OCI-LY1 (cell line): Measurements from ENCODE around the gene PSKH1.

Source experiments
- H2AFZ ChIP-seq: fragments of 200-600 bp; sonication (generic), shearing (Covaris generic); 2 replicates; pipeline ENCODE4 v1.6.0; 2014; ENCODE audit warnings: antibody characterized with exemption, mild to moderate bottlenecking, low read length
- H3F3A ChIP-seq: fragments of 200-600 bp; sonication (generic), shearing (Covaris generic); 2 replicates; pipeline ENCODE4 v1.6.0; 2014; ENCODE audit warnings: mild to moderate bottlenecking, antibody characterized with exemption, low read length, moderate library complexity; ENCODE audit not compliant: insufficient read depth
- H3K27ac ChIP-seq: fragments of 200-600 bp; sonication (generic); 2 replicates; pipeline ENCODE4 v1.5.1; 2014; ENCODE audit warnings: low read length, mixed run types, mild to moderate bottlenecking, low read depth; ENCODE audit not compliant: poor library complexity, severe bottlenecking
- H3K27me3 ChIP-seq: fragments of 200-600 bp; sonication (generic); 2 replicates; pipeline ENCODE4 v1.6.0; 2014; ENCODE audit warnings: antibody characterized with exemption, mild to moderate bottlenecking, low read length, moderate library complexity; ENCODE audit not compliant: insufficient read depth
- H3K36me3 ChIP-seq: fragments of 200-600 bp; sonication (generic); 2 replicates; pipeline ENCODE4 v1.6.1; 2014; ENCODE audit warnings: mild to moderate bottlenecking, antibody characterized with exemption, low read length, moderate library complexity, mixed read lengths; ENCODE audit not compliant: insufficient read depth
- H3K4me1 ChIP-seq: fragments of 200-600 bp; sonication (generic); 2 replicates; pipeline ENCODE4 v1.5.1; 2014; ENCODE audit warnings: mild to moderate bottlenecking, low read length, moderate library complexity; ENCODE audit not compliant: insufficient read depth, severe bottlenecking
- H3K4me2 ChIP-seq: fragments of 200-600 bp; sonication (generic), shearing (Covaris generic); 2 replicates; pipeline ENCODE4 v1.6.1; 2014; ENCODE audit warnings: low read length
- H3K4me3 ChIP-seq: fragments of 200-600 bp; sonication (generic); 2 replicates; pipeline ENCODE4 v1.5.1; 2014; ENCODE audit warnings: low read length, low read depth, mild to moderate bottlenecking, mixed read lengths; ENCODE audit not compliant: poor library complexity, severe bottlenecking
- H3K79me2 ChIP-seq: fragments of 200-600 bp; shearing (Covaris generic); 2 replicates; pipeline ENCODE4 v1.6.1; 2016; ENCODE audit warnings: mixed run types, low read length, mixed read lengths; ENCODE audit not compliant: insufficient read depth
- H3K9ac ChIP-seq: fragments of 200-600 bp; sonication (generic), shearing (Covaris generic); 2 replicates; pipeline ENCODE4 v1.6.1; 2014; ENCODE audit warnings: mild to moderate bottlenecking, low read length, mixed read lengths
- H3K9me2 ChIP-seq: fragments of 200-600 bp; sonication (generic), shearing (Covaris generic); 2 replicates; pipeline ENCODE4 v1.6.1; 2014; ENCODE audit warnings: low read depth, mild to moderate bottlenecking, low read length, mixed read lengths
- H3K9me3 ChIP-seq: fragments of 200-600 bp; shearing (Covaris generic); 2 replicates; pipeline ENCODE4 v1.6.1; 2014; ENCODE audit warnings: low read length, mixed read lengths
- H4K20me1 ChIP-seq: fragments of 200-600 bp; sonication (generic), shearing (Covaris generic); 2 replicates; pipeline ENCODE4 v1.6.0; 2016; ENCODE audit warnings: mild to moderate bottlenecking, low read length; ENCODE audit not compliant: insufficient read depth
- CTCF ChIP-seq: fragments of 200-600 bp; sonication (generic), shearing (Covaris generic); IDR thresholded peaks from 2 replicates; pipeline ENCODE4 v1.5.1; 2017; ENCODE audit warnings: mild to moderate bottlenecking, antibody characterized with exemption, low read length, moderate library complexity, mixed read lengths
- EZH2 ChIP-seq: fragments of 200-600 bp; sonication (generic), shearing (Covaris generic); IDR thresholded peaks from 2 replicates; pipeline ENCODE4 v1.8.0; 2017; ENCODE audit warnings: borderline replicate concordance, mixed run types, mild to moderate bottlenecking, antibody characterized with exemption, low read length, moderate library complexity, mixed read lengths

The PSKH1 gene

GRCh38 chr16:67888331-67888730 lies 4.7 kb upstream of the PSKH1 start:
- no peaks in the 10 kb centered on the region for H3F3A ChIP-seq
- H3K9me3 ChIP-seq, result no peaks in the 10 kb centered on the region
- H4K20me1 ChIP-seq, result no peaks in the 10 kb centered on the region

GRCh38 chr16:67892375-67892774 lies 679 bp upstream of the PSKH1 start:
- Histone ChIP-seq H3K4me3 (peak overlapping the region; percentile 61), H3K4me1 (peaks cover 19% of the 10 kb centered on the region), H3K4me2 (peak overlapping the region; percentile 78), H3K79me2 (peaks cover 18% of the 10 kb centered on the region), H3K27ac (no peak overlapping the region), H2AFZ (no peak overlapping the region), H3F3A (no peaks in the 10 kb centered on the region), H3K9me2 (no peaks in the 10 kb centered on the region), H4K20me1 (no peaks in the 10 kb centered on the region), H3K9me3 (no peaks in the 10 kb centered on the region), H3K36me3 (no peaks in the 10 kb centered on the region), H3K27me3 (no peaks in the 10 kb centered on the region), H3K9ac (peak overlapping the region; percentile 66)
- TF ChIP-seq CTCF (no peak), EZH2 (no peak)

More at GRCh38 chr16:67888331-67888730, 4.7 kb upstream of the PSKH1 start:
- no peak overlapping the region for H3K4me3 ChIP-seq
- no peak overlapping the region for H3K4me2 ChIP-seq
- H3K79me2 ChIP-seq, result no peaks in the 10 kb centered on the region
- H3K9me2 ChIP-seq, result no peaks in the 10 kb centered on the region
- H3K4me1 ChIP-seq, result peaks cover 6% of the 10 kb centered on the region
- no peaks in the 10 kb centered on the region for H3K27me3 ChIP-seq
- no peak overlapping the region for H3K9ac ChIP-seq
- no peak overlapping the region for H3K27ac ChIP-seq
- peaks cover 32% of the 10 kb centered on the region; the same call in 1 of the 2 replicates for H3K36me3 ChIP-seq
- no peak for TF ChIP-seq CTCF
- TF ChIP-seq EZH2, result no peak
- no peak overlapping the region for H2AFZ ChIP-seq

GRCh38 chr16:67893743-67894399 lies 817 bp downstream of the PSKH1 start:
- H3K9ac ChIP-seq, result peak overlapping the region; percentile 88
- no peaks in the 10 kb centered on the region for H3K9me2 ChIP-seq
- H3K4me2 ChIP-seq, result peak overlapping the region; percentile 77
- no peaks in the 10 kb centered on the region for H3K27me3 ChIP-seq
- no peak overlapping the region for H3K27ac ChIP-seq
- H3K9me3 ChIP-seq, result no peaks in the 10 kb centered on the region
- peaks cover 19% of the 10 kb centered on the region for H3K79me2 ChIP-seq
- no peaks in the 10 kb centered on the region for H3F3A ChIP-seq
- no peaks in the 10 kb centered on the region for H4K20me1 ChIP-seq
- H3K4me1 ChIP-seq, result peaks cover 19% of the 10 kb centered on the region
- TF ChIP-seq CTCF (no peak), EZH2 (no peak)
- peak overlapping the region; percentile 91 for H3K4me3 ChIP-seq
- H3K36me3 ChIP-seq, result no peaks in the 10 kb centered on the region
- H2AFZ ChIP-seq, result no peak overlapping the region
